ENCODE results near the gene SPIN4.
"Not testable (repeated sequence)": the region's sequence is repeated elsewhere in the genome, so short reads cannot be mapped to it uniquely, and the experiment has no call there.

GRCh38 chrX:63384263-63384662 lies 33.1 kb upstream of the SPIN4 start:
- TF ChIP-seq RFX5 (IDR thresholded peaks at IDR 0.05; ENCODE audit: borderline replicate concordance, low read depth, low read length); USF2 (IDR thresholded peaks at IDR 0.05; ENCODE audit: low read length); POLR2A (IDR thresholded peaks at IDR 0.05; ENCODE audit: control extremely low read depth in 1 of 2, low read depth in 2 of 2, low read length in 2 of 2); CHD2 (IDR thresholded peaks at IDR 0.05; ENCODE audit: low read length); POLR2AphosphoS5 (IDR thresholded peaks at IDR 0.05; ENCODE audit: low read depth, low read length); EZH2 (IDR thresholded peaks at IDR 0.05; ENCODE audit: low read depth, low read length, severe bottlenecking); CBX8 (IDR thresholded peaks at IDR 0.05; ENCODE audit: borderline replicate concordance, low read depth, low read length); RXRA (IDR thresholded peaks at IDR 0.05; ENCODE audit: insufficient read depth, low read depth, low read length): not testable (repeated sequence)
- TF ChIP-seq, protein P1, sequence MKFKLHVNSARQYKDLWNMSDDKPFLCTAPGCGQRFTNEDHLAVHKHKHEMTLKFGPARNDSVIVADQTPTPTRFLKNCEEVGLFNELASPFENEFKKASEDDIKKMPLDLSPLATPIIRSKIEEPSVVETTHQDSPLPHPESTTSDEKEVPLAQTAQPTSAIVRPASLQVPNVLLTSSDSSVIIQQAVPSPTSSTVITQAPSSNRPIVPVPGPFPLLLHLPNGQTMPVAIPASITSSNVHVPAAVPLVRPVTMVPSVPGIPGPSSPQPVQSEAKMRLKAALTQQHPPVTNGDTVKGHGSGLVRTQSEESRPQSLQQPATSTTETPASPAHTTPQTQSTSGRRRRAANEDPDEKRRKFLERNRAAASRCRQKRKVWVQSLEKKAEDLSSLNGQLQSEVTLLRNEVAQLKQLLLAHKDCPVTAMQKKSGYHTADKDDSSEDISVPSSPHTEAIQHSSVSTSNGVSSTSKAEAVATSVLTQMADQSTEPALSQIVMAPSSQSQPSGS (IDR thresholded peaks at IDR 0.05; ENCODE audit: low read length), result not testable (repeated sequence)
- TF ChIP-seq, protein P2, sequence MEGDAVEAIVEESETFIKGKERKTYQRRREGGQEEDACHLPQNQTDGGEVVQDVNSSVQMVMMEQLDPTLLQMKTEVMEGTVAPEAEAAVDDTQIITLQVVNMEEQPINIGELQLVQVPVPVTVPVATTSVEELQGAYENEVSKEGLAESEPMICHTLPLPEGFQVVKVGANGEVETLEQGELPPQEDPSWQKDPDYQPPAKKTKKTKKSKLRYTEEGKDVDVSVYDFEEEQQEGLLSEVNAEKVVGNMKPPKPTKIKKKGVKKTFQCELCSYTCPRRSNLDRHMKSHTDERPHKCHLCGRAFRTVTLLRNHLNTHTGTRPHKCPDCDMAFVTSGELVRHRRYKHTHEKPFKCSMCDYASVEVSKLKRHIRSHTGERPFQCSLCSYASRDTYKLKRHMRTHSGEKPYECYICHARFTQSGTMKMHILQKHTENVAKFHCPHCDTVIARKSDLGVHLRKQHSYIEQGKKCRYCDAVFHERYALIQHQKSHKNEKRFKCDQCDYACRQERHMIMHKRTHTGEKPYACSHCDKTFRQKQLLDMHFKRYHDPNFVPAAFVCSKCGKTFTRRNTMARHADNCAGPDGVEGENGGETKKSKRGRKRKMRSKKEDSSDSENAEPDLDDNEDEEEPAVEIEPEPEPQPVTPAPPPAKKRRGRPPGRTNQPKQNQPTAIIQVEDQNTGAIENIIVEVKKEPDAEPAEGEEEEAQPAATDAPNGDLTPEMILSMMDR (IDR thresholded peaks at IDR 0.05; ENCODE audit: control extremely low read depth in 1 of 3, insufficient read depth in 1 of 3, low read depth in 1 of 3, low read length in 3 of 3), result not testable (repeated sequence)
- TF ChIP-seq, protein P3, sequence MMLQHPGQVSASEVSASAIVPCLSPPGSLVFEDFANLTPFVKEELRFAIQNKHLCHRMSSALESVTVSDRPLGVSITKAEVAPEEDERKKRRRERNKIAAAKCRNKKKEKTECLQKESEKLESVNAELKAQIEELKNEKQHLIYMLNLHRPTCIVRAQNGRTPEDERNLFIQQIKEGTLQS (IDR thresholded peaks at IDR 0.05; ENCODE audit: insufficient read depth, low read depth, low read length), result not testable (repeated sequence)

All from H1 (cell line).